Measurements from ENCODE around the gene ARID1B. TPM values are rescaled to one million over a fixed set of nuclear protein-coding genes. Genes with fewer than 3 reads are reported as not detected.
A peak's percentile ranks its signal among the peaks of the same experiment; 100 is the strongest.

ARID1B gene
- total and polyA plus RNA-seq, 2 experiments from 2014 or later, result 41.9 to 72.7 TPM

DNA sequence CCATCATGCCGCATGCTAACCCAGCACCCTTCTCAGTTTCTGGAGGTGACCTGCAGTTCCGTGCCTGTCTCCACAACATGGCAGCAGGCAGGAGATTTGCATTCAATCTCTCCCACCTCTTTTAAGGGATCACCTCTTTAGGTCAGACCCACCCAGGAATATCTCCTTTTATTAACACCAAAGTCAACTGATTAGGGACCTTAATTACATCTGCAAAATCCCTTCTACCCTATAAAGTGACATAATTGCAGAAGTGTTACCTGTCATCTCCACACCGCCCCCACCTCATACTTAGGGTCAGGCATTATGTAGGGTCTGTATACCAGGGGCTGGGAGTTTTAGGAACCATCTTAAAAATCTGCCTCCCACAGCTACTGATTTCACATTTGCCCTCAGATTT, 278.7 kb downstream of the ARID1B start:
- TF ChIP-seq, protein P1, sequence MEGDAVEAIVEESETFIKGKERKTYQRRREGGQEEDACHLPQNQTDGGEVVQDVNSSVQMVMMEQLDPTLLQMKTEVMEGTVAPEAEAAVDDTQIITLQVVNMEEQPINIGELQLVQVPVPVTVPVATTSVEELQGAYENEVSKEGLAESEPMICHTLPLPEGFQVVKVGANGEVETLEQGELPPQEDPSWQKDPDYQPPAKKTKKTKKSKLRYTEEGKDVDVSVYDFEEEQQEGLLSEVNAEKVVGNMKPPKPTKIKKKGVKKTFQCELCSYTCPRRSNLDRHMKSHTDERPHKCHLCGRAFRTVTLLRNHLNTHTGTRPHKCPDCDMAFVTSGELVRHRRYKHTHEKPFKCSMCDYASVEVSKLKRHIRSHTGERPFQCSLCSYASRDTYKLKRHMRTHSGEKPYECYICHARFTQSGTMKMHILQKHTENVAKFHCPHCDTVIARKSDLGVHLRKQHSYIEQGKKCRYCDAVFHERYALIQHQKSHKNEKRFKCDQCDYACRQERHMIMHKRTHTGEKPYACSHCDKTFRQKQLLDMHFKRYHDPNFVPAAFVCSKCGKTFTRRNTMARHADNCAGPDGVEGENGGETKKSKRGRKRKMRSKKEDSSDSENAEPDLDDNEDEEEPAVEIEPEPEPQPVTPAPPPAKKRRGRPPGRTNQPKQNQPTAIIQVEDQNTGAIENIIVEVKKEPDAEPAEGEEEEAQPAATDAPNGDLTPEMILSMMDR (IDR thresholded peaks at IDR 0.05; ENCODE audit: low read depth, low read length), result no peak
- H3K36me3 ChIP-seq, result no peaks in the 10 kb centered on the region
- no peak for DNase-seq (ENCODE audit: low read depth in 1 of 2, low spot score in 1 of 2)
- H3K4me1 ChIP-seq (ENCODE audit: low read depth), result peaks cover 15% of the 10 kb centered on the region
- H3K4me3 ChIP-seq, result no peak overlapping the region
- no peaks in the 10 kb centered on the region for H3K27me3 ChIP-seq
- no peak overlapping the region for H3K27ac ChIP-seq
- no peaks in the 10 kb centered on the region for H3K9me3 ChIP-seq (ENCODE audit: low read depth)

DNA sequence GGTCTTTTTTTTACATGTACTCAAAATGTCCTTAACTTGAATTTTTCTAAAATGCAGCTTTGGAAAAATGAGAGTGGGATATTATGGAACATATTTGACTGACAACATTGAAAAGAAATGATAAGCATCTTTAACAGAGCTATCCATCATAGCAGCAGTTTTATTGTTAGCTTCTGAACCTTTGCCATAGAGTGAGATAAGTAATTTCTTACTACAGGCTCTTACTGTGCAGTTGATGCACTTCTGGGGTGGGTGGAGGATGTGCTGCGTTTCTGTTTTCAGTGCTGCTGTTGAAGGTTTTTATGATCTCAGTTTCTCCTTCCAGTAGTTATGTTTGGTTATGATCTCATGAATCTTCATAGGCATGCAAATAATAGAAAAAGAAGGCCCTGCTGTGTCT, 279.1 kb downstream of the ARID1B start:
- Histone ChIP-seq H3K4me1 (ENCODE audit: low read depth) (peaks cover 19% of the 10 kb centered on the region), H3K4me3 (no peak overlapping the region), H3K27ac (no peak overlapping the region), H3K27me3 (no peaks in the 10 kb centered on the region), H3K9me3 (ENCODE audit: low read depth) (no peaks in the 10 kb centered on the region), H3K36me3 (no peaks in the 10 kb centered on the region)
- TF ChIP-seq, protein P1 (IDR thresholded peaks at IDR 0.05; ENCODE audit: low read depth, low read length), result no peak
- no peak for DNase-seq (ENCODE audit: low read depth in 1 of 2, low spot score in 1 of 2)

DNA sequence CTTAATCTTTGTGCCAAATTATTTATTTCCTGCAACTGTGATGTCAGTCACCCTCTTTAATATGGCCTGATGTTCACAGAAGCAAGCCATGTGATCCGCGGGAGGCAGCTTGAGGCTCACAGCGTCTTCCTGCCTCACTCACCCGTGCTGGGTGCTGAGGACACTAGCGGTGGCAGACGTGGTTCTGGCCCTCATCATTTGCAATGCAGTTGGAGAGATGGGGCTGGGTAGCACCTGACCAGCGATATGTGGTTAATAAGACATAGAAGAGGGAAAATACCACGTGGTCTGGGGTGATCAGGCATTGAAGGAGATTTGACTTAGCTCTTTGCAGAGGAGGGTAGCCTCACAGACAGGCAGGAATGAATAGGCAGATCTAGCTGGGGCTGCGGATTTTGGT, 281.4 kb downstream of the ARID1B start:
- Histone ChIP-seq H3K4me1 (ENCODE audit: low read depth) (peaks cover 26% of the 10 kb centered on the region), H3K4me3 (no peak overlapping the region), H3K36me3 (no peaks in the 10 kb centered on the region), H3K27me3 (no peaks in the 10 kb centered on the region), H3K27ac (no peak overlapping the region), H3K9me3 (ENCODE audit: low read depth) (no peaks in the 10 kb centered on the region)
- no peak for DNase-seq (ENCODE audit: low read depth in 1 of 2, low spot score in 1 of 2)
- TF ChIP-seq, protein P1 (IDR thresholded peaks at IDR 0.05; ENCODE audit: low read depth, low read length), result no peak

DNA sequence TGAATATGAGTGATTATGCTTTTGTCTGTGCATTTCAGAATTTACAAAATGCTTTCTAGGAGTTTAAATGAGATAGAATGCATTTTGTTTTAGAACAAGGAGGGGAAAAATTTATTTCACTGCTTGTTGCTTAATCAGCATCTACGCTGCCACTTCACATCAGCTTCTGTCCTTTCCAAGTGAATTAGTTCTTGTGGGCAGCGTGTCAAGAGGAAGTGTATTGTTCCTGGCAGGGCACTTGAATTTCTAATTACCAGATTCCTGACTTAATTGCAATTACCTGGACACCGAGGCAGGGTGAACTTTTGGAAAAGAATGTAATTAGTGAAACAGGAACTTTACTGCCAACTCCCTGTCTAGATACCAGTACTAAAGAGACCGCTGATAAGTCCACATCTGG, 282.6 kb downstream of the ARID1B start:
- peaks cover 26% of the 10 kb centered on the region for H3K4me1 ChIP-seq (ENCODE audit: low read depth)
- peak in 1 of 2 donors; percentile 44 for DNase-seq (ENCODE audit: low read depth in 1 of 2, low spot score in 1 of 2)

DNA sequence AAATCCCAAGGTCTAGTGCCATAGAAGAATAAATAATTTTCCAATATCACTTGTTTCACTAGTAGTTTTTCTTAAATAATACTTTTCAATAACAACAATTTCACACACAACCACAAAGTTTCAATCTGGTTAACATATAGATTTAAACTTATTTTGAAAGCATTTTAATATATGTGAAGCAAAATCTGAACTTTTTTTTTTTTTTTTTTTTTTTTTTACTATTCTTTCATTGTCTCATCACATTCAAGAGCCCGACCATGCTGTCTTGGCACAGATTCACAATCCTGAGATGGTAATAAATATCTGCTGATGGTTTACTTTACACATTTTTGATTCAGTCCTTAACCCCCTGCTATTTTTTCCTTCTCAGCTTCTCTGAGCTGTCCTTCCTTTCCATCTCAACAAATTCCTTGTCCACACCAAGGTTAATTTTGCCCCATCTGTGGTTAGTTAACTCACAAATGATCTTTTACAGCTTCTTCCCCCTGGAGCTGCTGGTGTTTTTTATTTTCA, 283.3 kb downstream of the ARID1B start:
- Histone ChIP-seq H3K4me3 (no peak overlapping the region), H3K27ac (no peak overlapping the region), H3K4me1 (ENCODE audit: low read depth) (peaks cover 26% of the 10 kb centered on the region), H3K9me3 (ENCODE audit: low read depth) (no peaks in the 10 kb centered on the region), H3K36me3 (no peaks in the 10 kb centered on the region), H3K27me3 (no peaks in the 10 kb centered on the region)
- DNase-seq (ENCODE audit: low read depth in 1 of 2, low spot score in 1 of 2), result no peak
- TF ChIP-seq, protein P1 (IDR thresholded peaks at IDR 0.05; ENCODE audit: low read depth, low read length), result no peak

More for the DNA sequence above, 282.6 kb downstream of the ARID1B start:
- TF ChIP-seq, protein P1 (IDR thresholded peaks at IDR 0.05; ENCODE audit: low read depth, low read length), result no peak
- no peaks in the 10 kb centered on the region for H3K9me3 ChIP-seq (ENCODE audit: low read depth)
- H3K36me3 ChIP-seq, result no peaks in the 10 kb centered on the region
- H3K27ac ChIP-seq, result no peak overlapping the region
- H3K4me3 ChIP-seq, result no peak overlapping the region
- no peaks in the 10 kb centered on the region for H3K27me3 ChIP-seq
